HepG2 (cell line): ENCODE data around the gene METAP2. TPM values are rescaled to one million over a fixed set of nuclear protein-coding genes. Genes with fewer than 3 reads are reported as not detected.

Source experiments
- BRD4 ChIP-seq: sonication (generic); formaldehyde crosslinking; IDR thresholded peaks from 2 replicates; pipeline ENCODE4 v1.4.0; 2020; ENCODE audit warnings: missing genetic modification reagents
- KDM5B ChIP-seq: sonication (generic); formaldehyde crosslinking; IDR thresholded peaks from 2 replicates; pipeline ENCODE4 v1.4.0; 2020; ENCODE audit warnings: missing genetic modification reagents, mild to moderate bottlenecking, borderline replicate concordance
- PTBP1 ChIP-seq: fragments of 200-400 bp; formaldehyde crosslinking; IDR thresholded peaks from 2 replicates; pipeline ENCODE4 v1.6.1; 2018; ENCODE audit warnings: low read length, low read depth; ENCODE audit not compliant: poor library complexity, severe bottlenecking
- THRA ChIP-seq: sonication (generic); formaldehyde crosslinking; IDR thresholded peaks from 2 replicates; pipeline ENCODE4 v1.4.0; 2020; ENCODE audit warnings: missing genetic modification reagents, borderline replicate concordance
- ZBTB40 ChIP-seq, 2 experiments: fragments of 450-650 bp in 1 of 2; sonication (generic) in 1 of 2; formaldehyde crosslinking in 1 of 2; IDR thresholded peaks; 2 replicates each; pipeline versions ENCODE4 v1.6.1 to v1.8.0; 2016 to 2022; ENCODE audit warnings: antibody characterized with exemption in 1 of 2, mild to moderate bottlenecking in 1 of 2, missing genetic modification reagents in 1 of 2
- ZHX2 ChIP-seq, 2 experiments: sonication (generic) in 1 of 2; formaldehyde crosslinking in 1 of 2; IDR thresholded peaks; 2 replicates each; pipeline versions ENCODE4 v1.6.1 to v1.9.0; 2014 to 2022; ENCODE audit warnings: antibody characterized with exemption in 1 of 2, borderline replicate concordance in 1 of 2, inconsistent platforms in 1 of 2, low read depth in 1 of 2, missing genetic modification reagents in 1 of 2
- ZNF20 ChIP-seq: sonication (generic); formaldehyde crosslinking; IDR thresholded peaks from 2 replicates; pipeline ENCODE4 v1.4.0; 2020; ENCODE audit warnings: mild to moderate bottlenecking, moderate library complexity, missing genetic modification reagents
- ZNF576 ChIP-seq: sonication (generic); formaldehyde crosslinking; IDR thresholded peaks from 2 replicates; pipeline ENCODE4 v1.4.0; 2020; ENCODE audit warnings: mild to moderate bottlenecking, missing genetic modification reagents
- polyA plus RNA-seq, 8 experiments: library from polyadenylated mRNA; depleted of rRNA in 3 of 8; stranded (reverse) in 7 of 8; unstranded in 1 of 8; fragments of >200 nt; fragmentation: Illumina TruSeq in 4 of 8; extraction: Trizol in 4 of 8; gene quantifications; 2 replicates each; pipeline versions ENCODE4 v1.2.1 to v1.2.3, GENCODE V29; 2011 to 2016; ENCODE audit warnings: low read depth in 4 of 8, missing spikeins in 1 of 8, mixed read lengths in 1 of 8; ENCODE audit not compliant: insufficient read depth in 1 of 8
- total RNA-seq, 5 experiments: library from RNA; depleted of rRNA; stranded (reverse); fragments of >200 nt; fragmentation: Illumina TruSeq; extraction: Trizol; gene quantifications; 2 replicates each; pipeline ENCODE4 v1.2.3, GENCODE V29; 2016; ENCODE audit warnings: low read depth in 1 of 5

Gene METAP2
- total and polyA plus RNA-seq, 2 of the 13 experiments (the other 11 are each of a cell fraction or from before 2014, with no cell fraction given), result 67.8 to 131 TPM

GRCh38 chr12:95440401-95440800, 33.6 kb upstream of the METAP2 start (continued):
- TF ChIP-seq ZBTB40 (IDR thresholded peaks at IDR 0.05), result no peak
- no peak for TF ChIP-seq ZBTB40 (CRISPR knock-in tag; IDR thresholded peaks at IDR 0.05)
- no peak for TF ChIP-seq PTBP1
- no peak for TF ChIP-seq KDM5B (CRISPR knock-in tag)
- no peak for TF ChIP-seq THRA (CRISPR knock-in tag)
- TF ChIP-seq BRD4 (CRISPR knock-in tag), result no peak
- TF ChIP-seq ZHX2 (IDR thresholded peaks at IDR 0.05; ENCODE audit: low read depth), result no peak
- TF ChIP-seq ZHX2 (CRISPR knock-in tag; IDR thresholded peaks at IDR 0.05; ENCODE audit: borderline replicate concordance), result no peak
- no peak for TF ChIP-seq ZNF576 (CRISPR knock-in tag)
- no peak for TF ChIP-seq ZNF20 (CRISPR knock-in tag)
